GM12878 (cell line): Measurements from ENCODE around the gene ROR2. TPM values are rescaled to one million over a fixed set of nuclear protein-coding genes. Genes with fewer than 3 reads are reported as not detected.

ENCODE experiments used
- BCL11A ChIP-seq: IDR thresholded peaks from 2 replicates; pipeline ENCODE4 v1.6.1; 2011; ENCODE audit warnings: low read depth, low read length
- BHLHE40 ChIP-seq, 2 experiments: fragments of 450-650 bp in 1 of 2; IDR thresholded peaks; 2 replicates each; pipeline ENCODE4 v1.6.1; 2011 to 2017; ENCODE audit warnings: low read depth in 2 of 2, borderline replicate concordance in 1 of 2, improper control_type of control experiment in 1 of 2, low read length in 1 of 2, mild to moderate bottlenecking in 1 of 2
- CBFB ChIP-seq: IDR thresholded peaks from 2 replicates; pipeline ENCODE4 v1.6.1; 2016; ENCODE audit warnings: antibody characterized with exemption, low read depth
- EED ChIP-seq: sonication (generic); IDR thresholded peaks from 2 replicates; pipeline ENCODE4 v1.6.1; 2016; ENCODE audit warnings: antibody characterized with exemption, low read depth
- EZH2 ChIP-seq: IDR thresholded peaks from 2 replicates; pipeline ENCODE4 v1.6.1; 2012; ENCODE audit warnings: low read depth, mild to moderate bottlenecking, control low read depth, inconsistent platforms, low read length, borderline replicate concordance; ENCODE audit not compliant: control insufficient read depth
- GATAD2B ChIP-seq: fragments of 450-650 bp; conservative IDR thresholded peaks from 2 replicates; pipeline ENCODE4 v1.6.1; 2017; ENCODE audit warnings: low read depth, mild to moderate bottlenecking, moderate library complexity
- KAT2A ChIP-seq: conservative IDR thresholded peaks from 2 replicates; pipeline ENCODE4 v1.6.1; 2011; ENCODE audit warnings: low read depth, low read length; ENCODE audit not compliant: control insufficient read depth
- NFYA ChIP-seq: IDR thresholded peaks from 2 replicates; pipeline ENCODE4 v1.6.1; 2011; ENCODE audit warnings: low read depth, mild to moderate bottlenecking, low read length, improper control_type of control experiment, borderline replicate concordance
- NR2C2 ChIP-seq: IDR thresholded peaks from 2 replicates; pipeline ENCODE4 v1.6.1; 2011; ENCODE audit warnings: borderline replicate concordance, low read depth; ENCODE audit not compliant: control insufficient read depth, insufficient read length
- PAX5 ChIP-seq: IDR thresholded peaks from 2 replicates; pipeline ENCODE4 v1.6.1; 2011; ENCODE audit warnings: low read depth, low read length, borderline replicate concordance
- PAX8 ChIP-seq: fragments of 450-650 bp; IDR thresholded peaks from 2 replicates; pipeline ENCODE4 v1.6.1; 2017; ENCODE audit warnings: mild to moderate bottlenecking, moderate library complexity
- PKNOX1 ChIP-seq: fragments of 450-650 bp; IDR thresholded peaks from 2 replicates; pipeline ENCODE4 v1.6.1; 2016; ENCODE audit warnings: mild to moderate bottlenecking
- POLR2AphosphoS5 ChIP-seq: IDR thresholded peaks from 2 replicates; pipeline ENCODE4 v1.6.1; 2011; ENCODE audit warnings: mild to moderate bottlenecking, low read length, inconsistent platforms
- RELA ChIP-seq: fragments of 450-650 bp; IDR thresholded peaks from 2 replicates; pipeline ENCODE4 v1.8.0; 2014; ENCODE audit warnings: borderline replicate concordance; ENCODE audit not compliant: partially characterized antibody
- REST ChIP-seq: IDR thresholded peaks from 2 replicates; pipeline ENCODE4 v1.6.1; 2012; ENCODE audit warnings: mild to moderate bottlenecking, low read depth, low read length
- SIX5 ChIP-seq: IDR thresholded peaks from 2 replicates; pipeline ENCODE4 v1.6.1; 2011; ENCODE audit warnings: mild to moderate bottlenecking, low read depth, low read length, moderate library complexity; ENCODE audit not compliant: severe bottlenecking
- SKIL ChIP-seq: fragments of 450-650 bp; IDR thresholded peaks from 2 replicates; pipeline ENCODE4 v1.6.1; 2017; ENCODE audit warnings: mild to moderate bottlenecking, low read depth, inconsistent platforms; ENCODE audit not compliant: poor library complexity, severe bottlenecking
- SMARCA5 ChIP-seq: fragments of 450-650 bp; IDR thresholded peaks from 2 replicates; pipeline ENCODE4 v1.6.1; 2017; ENCODE audit warnings: mild to moderate bottlenecking
- USF1 ChIP-seq: IDR thresholded peaks from 2 replicates; pipeline ENCODE4 v1.6.1; 2011; ENCODE audit warnings: borderline replicate concordance, low read depth, mild to moderate bottlenecking, moderate library complexity, mixed read lengths, low read length; ENCODE audit not compliant: insufficient read depth; ENCODE audit errors: extremely low read length
- USF2 ChIP-seq: IDR thresholded peaks from 2 replicates; pipeline ENCODE4 v1.6.1; 2011; ENCODE audit warnings: low read depth, low read length, improper control_type of control experiment, borderline replicate concordance
- YBX1 ChIP-seq: fragments of 450-650 bp; IDR thresholded peaks from 2 replicates; pipeline ENCODE4 v1.6.1; 2016; ENCODE audit warnings: antibody characterized with exemption
- polyA plus RNA-seq, 11 experiments: library from polyadenylated mRNA; depleted of rRNA in 4 of 11; unstranded in 6 of 11; stranded (reverse) in 5 of 11; fragments of >200 nt; fragmentation: Nextera tagmentation in 4 of 11; fragmentation: Illumina TruSeq in 1 of 11; extraction: Ambion mirVana in 4 of 11; extraction: Trizol in 1 of 11; gene quantifications; 1 replicate in 1 of 11; 2 replicates in 10 of 11; pipeline versions ENCODE4 v1.2.1 to v1.2.3, GENCODE V29; 2011 to 2016; ENCODE audit warnings: inconsistent platforms in 2 of 11, missing spikeins in 2 of 11, low read depth in 1 of 11
- total RNA-seq, 4 experiments: library from RNA; depleted of rRNA in 3 of 4; stranded (reverse); fragments of >200 nt in 3 of 4; fragmentation: Illumina TruSeq in 1 of 4; extraction: Trizol in 1 of 4; gene quantifications; 2 replicates each; pipeline versions ENCODE4 v1.2.1 to v1.2.3, GENCODE V29; 2013 to 2021

ROR2 gene
- total and polyA plus RNA-seq, 10 of the 15 experiments (the other 5 are each of a cell fraction or from before 2014, with no cell fraction given) = 0.03 to 0.05 TPM; not detected in 8

GRCh38 chr9:91515074-91515687, 434.8 kb downstream of the ROR2 start (continued):
- TF ChIP-seq PKNOX1 (no peak), CBFB (no peak), SIX5 (no peak), NR2C2 (no peak), EZH2 (no peak), REST (no peak), SMARCA5 (no peak), BHLHE40 (IDR thresholded peaks at IDR 0.05; ENCODE audit: borderline replicate concordance in 1 of 2, low read depth in 2 of 2, low read length in 1 of 2) (0 out of 4 replicates have a peak, but pooled peaks of 1 of the 2 experiments have one; percentile 7), POLR2AphosphoS5 (no peak), PAX8 (no peak), BCL11A (no peak; the same call in 1 of the 2 replicates), EED (no peak), PAX5 (peak; percentile 18; the same call in 1 of the 2 replicates), RELA (no peak), SKIL (no peak), YBX1 (no peak), GATAD2B (no peak), KAT2A (no peak), USF1 (no peak), NFYA (no peak), USF2 (no peak)
